GM23338 (cell line): Measurements from ENCODE around the gene MORN3. TPM values are rescaled to one million over a fixed set of nuclear protein-coding genes. Genes with fewer than 3 reads are reported as not detected.

Experiments used
- ATAC-seq: fragments of 200-7000 bp; cut with Tn5 transposase; 3 replicates; pipeline ENCODE4 v1.9.1; 2020
- DNase-seq: peaks from one replicate; pipeline ENCODE4 v3.0.0-alpha.2; 2015; ENCODE audit warnings: low spot score
- H2AFZ ChIP-seq: fragments of 200-600 bp; sonication (generic); 2 replicates; pipeline ENCODE4 v1.8.0; 2016; ENCODE audit warnings: antibody characterized with exemption, mild to moderate bottlenecking, moderate library complexity
- H3F3A ChIP-seq: fragments of 200-600 bp; sonication (generic); replicated peaks from 2 replicates; pipeline ENCODE4 v1.8.0; 2017; ENCODE audit warnings: antibody characterized with exemption, mixed run types, low read depth
- H3K27ac ChIP-seq: fragments of 200-600 bp; sonication (generic); 2 replicates; pipeline ENCODE4 v1.6.1; 2016; ENCODE audit warnings: low read depth
- H3K27me3 ChIP-seq: fragments of 200-600 bp; sonication (generic); 2 replicates; pipeline ENCODE4 v1.8.0; 2016; ENCODE audit warnings: mild to moderate bottlenecking, mixed run types, moderate library complexity; ENCODE audit not compliant: insufficient read depth
- H3K36me3 ChIP-seq: fragments of 200-600 bp; sonication (generic); 2 replicates; pipeline ENCODE4 v1.8.0; 2016; ENCODE audit warnings: mild to moderate bottlenecking; ENCODE audit not compliant: insufficient read depth
- H3K4me1 ChIP-seq: fragments of 200-600 bp; sonication (generic); 2 replicates; pipeline ENCODE4 v1.8.0; 2016; ENCODE audit warnings: mild to moderate bottlenecking, moderate library complexity; ENCODE audit not compliant: insufficient read depth
- H3K4me2 ChIP-seq: fragments of 200-600 bp; sonication (generic); 2 replicates; pipeline ENCODE4 v1.7.1; 2017; ENCODE audit warnings: mixed run types
- H3K4me3 ChIP-seq: fragments of 200-600 bp; sonication (generic); 2 replicates; pipeline ENCODE4 v1.6.1; 2016; ENCODE audit warnings: mixed run types
- H3K79me2 ChIP-seq: fragments of 200-600 bp; sonication (generic); replicated peaks from 2 replicates; pipeline ENCODE4 v1.8.0; 2017; ENCODE audit warnings: mild to moderate bottlenecking; ENCODE audit not compliant: insufficient read depth
- H3K9me2 ChIP-seq: fragments of 200-600 bp; sonication (generic); 2 replicates; pipeline ENCODE4 v1.8.0; 2017; ENCODE audit not compliant: insufficient read depth
- H4K20me1 ChIP-seq: fragments of 200-600 bp; sonication (generic); replicated peaks from 2 replicates; pipeline ENCODE4 v1.8.0; 2017; ENCODE audit warnings: mild to moderate bottlenecking; ENCODE audit not compliant: insufficient read depth
- H3K27ac Mint-ChIP-seq: 2 replicates; pipeline ENCODE4 v1.8.0; 2020; ENCODE audit warnings: inconsistent platforms, mild to moderate bottlenecking, moderate library complexity, mixed read lengths
- H3K27me3 Mint-ChIP-seq: 3 replicates; pipeline ENCODE4 v1.8.0; 2022; ENCODE audit warnings: low read depth, mild to moderate bottlenecking, moderate library complexity, mixed read lengths, inconsistent platforms; ENCODE audit not compliant: insufficient read depth, poor library complexity
- H3K36me3 Mint-ChIP-seq: 3 replicates; pipeline ENCODE4 v1.8.0; 2021; ENCODE audit warnings: low read depth, mild to moderate bottlenecking, inconsistent platforms, moderate library complexity, mixed read lengths
- H3K4me1 Mint-ChIP-seq: 3 replicates; pipeline ENCODE4 v1.8.0; 2020; ENCODE audit warnings: mild to moderate bottlenecking, inconsistent platforms, mixed read lengths
- H3K4me3 Mint-ChIP-seq: 3 replicates; pipeline ENCODE4 v1.8.0; 2021; ENCODE audit warnings: moderate library complexity, mild to moderate bottlenecking, inconsistent platforms, mixed read lengths
- H3K9me3 Mint-ChIP-seq: 3 replicates; pipeline ENCODE4 v1.8.0; 2020; ENCODE audit warnings: moderate library complexity, mild to moderate bottlenecking, inconsistent platforms, mixed read lengths
- CREB1 ChIP-seq: fragments of 250-450 bp; sonication (Bioruptor Pico); IDR thresholded peaks from 2 replicates; pipeline ENCODE4 v1.5.0; 2020; ENCODE audit warnings: low read depth, mild to moderate bottlenecking, moderate library complexity
- EZH2 ChIP-seq: fragments of 200-600 bp; sonication (generic); IDR thresholded peaks from one replicate; pipeline ENCODE4 v1.8.0; 2017; ENCODE audit warnings: antibody characterized with exemption, mild to moderate bottlenecking, low read depth; ENCODE audit not compliant: unreplicated experiment
- EZH2phosphoT487 ChIP-seq: fragments of 200-600 bp; sonication (generic); IDR thresholded peaks from one replicate; pipeline ENCODE4 v1.8.1; 2018; ENCODE audit warnings: antibody characterized with exemption; ENCODE audit not compliant: unreplicated experiment
- JUNB ChIP-seq: IDR thresholded peaks from one replicate; pipeline ENCODE4 v1.6.1; 2016; ENCODE audit warnings: antibody characterized with exemption; ENCODE audit not compliant: unreplicated experiment
- NANOG ChIP-seq: IDR thresholded peaks from 2 replicates; pipeline ENCODE4 v1.6.1; 2016; ENCODE audit warnings: antibody characterized with exemption, borderline replicate concordance
- POLR2AphosphoS5 ChIP-seq: IDR thresholded peaks from 2 replicates; pipeline ENCODE4 v1.6.1; 2016; ENCODE audit warnings: antibody characterized with exemption, low read depth
- STAT1 ChIP-seq: IDR thresholded peaks from one replicate; pipeline ENCODE4 v1.6.1; 2016; ENCODE audit warnings: antibody characterized with exemption; ENCODE audit not compliant: unreplicated experiment
- ZNF114 ChIP-seq: fragments of 250-450 bp; sonication (Bioruptor Pico); IDR thresholded peaks from 2 replicates; pipeline ENCODE4 v1.5.0; 2020; ENCODE audit warnings: mild to moderate bottlenecking, moderate library complexity
- ZNF331 ChIP-seq: fragments of 250-450 bp; sonication (Bioruptor Pico); IDR thresholded peaks from 2 replicates; pipeline ENCODE4 v1.5.0; 2020; ENCODE audit warnings: low read depth, mild to moderate bottlenecking, moderate library complexity
- polyA plus RNA-seq: library from polyadenylated mRNA; unstranded; fragments of >200 nt; fragmentation: Nextera tagmentation; extraction: Ambion mirVana; gene quantifications from 2 replicates; pipeline ENCODE4 v1.2.1, GENCODE V29; 2016
- total RNA-seq: library from RNA; depleted of rRNA; stranded (reverse); fragments of >200 nt; shearing (Covaris generic); gene quantifications from 2 replicates; pipeline ENCODE4 v1.2.3, GENCODE V29; 2014
- TF ChIP-seq, protein P1 (sequence below): fragments of 250-450 bp; sonication (Bioruptor Pico); IDR thresholded peaks from 2 replicates; pipeline ENCODE4 v1.5.0; 2020; ENCODE audit warnings: mild to moderate bottlenecking, moderate library complexity
- TF ChIP-seq, protein P2 (sequence below): IDR thresholded peaks from 2 replicates; pipeline ENCODE4 v1.6.1; 2016; ENCODE audit warnings: antibody characterized with exemption
- TF ChIP-seq, protein P3 (sequence below), 2 experiments: fragments of 200-600 bp in 1 of 2; sonication (generic) in 1 of 2; conservative IDR thresholded peaks; 2 replicates each; pipeline versions ENCODE4 v1.5.1 to v1.6.1; 2016 to 2017; ENCODE audit warnings: antibody characterized with exemption in 2 of 2, low read depth in 2 of 2, mild to moderate bottlenecking in 2 of 2, moderate library complexity in 1 of 2
- TF ChIP-seq, protein P4 (sequence below): IDR thresholded peaks from one replicate; pipeline ENCODE4 v1.6.1; 2018; ENCODE audit warnings: antibody characterized with exemption; ENCODE audit not compliant: unreplicated experiment

MORN3 gene
- total and polyA plus RNA-seq, 2 experiments from 2014 or later = 0.14 to 0.36 TPM

DNA sequence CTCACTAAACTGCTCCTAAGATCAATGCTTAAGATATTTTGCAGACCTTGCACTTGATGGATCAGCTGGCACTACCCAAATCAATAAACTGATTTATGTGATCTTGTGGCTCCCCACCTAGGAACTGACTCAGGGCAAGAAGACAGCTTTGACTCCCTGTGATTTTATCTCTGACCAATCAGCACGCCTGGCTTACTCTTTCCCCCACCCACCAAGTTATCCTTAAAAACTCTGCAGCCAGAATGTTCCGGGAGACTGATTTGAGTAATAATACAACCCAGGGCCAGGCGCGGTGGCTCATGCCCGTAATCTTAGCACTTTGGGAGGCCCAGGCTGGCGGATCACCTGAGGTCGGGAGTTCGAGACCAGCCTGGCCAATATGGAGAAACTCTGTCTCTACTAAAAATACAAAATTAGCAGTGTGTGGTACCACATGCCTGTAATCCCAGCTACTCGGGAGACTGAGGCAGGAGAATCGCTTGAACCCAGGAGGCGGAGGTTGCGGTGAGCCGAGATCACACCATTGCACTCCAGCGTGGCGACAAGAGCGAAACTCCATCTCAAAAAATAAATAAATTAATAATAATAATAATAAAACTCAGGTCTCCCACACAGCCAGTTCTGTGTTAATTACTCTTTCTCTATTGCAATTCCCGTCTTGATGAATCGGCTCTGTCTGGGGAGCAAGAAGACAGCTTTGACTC, 12.0 kb downstream of the MORN3 start:
- Mint-ChIP-seq H3K27ac (no peak overlapping the region), H3K9me3 (no peaks in the 10 kb centered on the region), H3K4me3 (no peak overlapping the region; the same call in 2 of the 3 replicates), H3K36me3 (no peaks in the 10 kb centered on the region), H3K4me1 (peaks cover 23% of the 10 kb centered on the region), H3K27me3 (peaks cover 16% of the 10 kb centered on the region)
- H3K27ac ChIP-seq = no peak overlapping the region
- ATAC-seq (no peak), DNase-seq (no peak)
- no peaks in the 10 kb centered on the region for H4K20me1 ChIP-seq
- TF ChIP-seq EZH2 (no peak), ZNF114 (no peak), EZH2phosphoT487 (no peak), ZNF331 (CRISPR knock-in tag) (no peak), STAT1 (no peak), NANOG (no peak), CREB1 (CRISPR knock-in tag) (no peak), JUNB (no peak), POLR2AphosphoS5 (no peak)
- TF ChIP-seq, protein P1, sequence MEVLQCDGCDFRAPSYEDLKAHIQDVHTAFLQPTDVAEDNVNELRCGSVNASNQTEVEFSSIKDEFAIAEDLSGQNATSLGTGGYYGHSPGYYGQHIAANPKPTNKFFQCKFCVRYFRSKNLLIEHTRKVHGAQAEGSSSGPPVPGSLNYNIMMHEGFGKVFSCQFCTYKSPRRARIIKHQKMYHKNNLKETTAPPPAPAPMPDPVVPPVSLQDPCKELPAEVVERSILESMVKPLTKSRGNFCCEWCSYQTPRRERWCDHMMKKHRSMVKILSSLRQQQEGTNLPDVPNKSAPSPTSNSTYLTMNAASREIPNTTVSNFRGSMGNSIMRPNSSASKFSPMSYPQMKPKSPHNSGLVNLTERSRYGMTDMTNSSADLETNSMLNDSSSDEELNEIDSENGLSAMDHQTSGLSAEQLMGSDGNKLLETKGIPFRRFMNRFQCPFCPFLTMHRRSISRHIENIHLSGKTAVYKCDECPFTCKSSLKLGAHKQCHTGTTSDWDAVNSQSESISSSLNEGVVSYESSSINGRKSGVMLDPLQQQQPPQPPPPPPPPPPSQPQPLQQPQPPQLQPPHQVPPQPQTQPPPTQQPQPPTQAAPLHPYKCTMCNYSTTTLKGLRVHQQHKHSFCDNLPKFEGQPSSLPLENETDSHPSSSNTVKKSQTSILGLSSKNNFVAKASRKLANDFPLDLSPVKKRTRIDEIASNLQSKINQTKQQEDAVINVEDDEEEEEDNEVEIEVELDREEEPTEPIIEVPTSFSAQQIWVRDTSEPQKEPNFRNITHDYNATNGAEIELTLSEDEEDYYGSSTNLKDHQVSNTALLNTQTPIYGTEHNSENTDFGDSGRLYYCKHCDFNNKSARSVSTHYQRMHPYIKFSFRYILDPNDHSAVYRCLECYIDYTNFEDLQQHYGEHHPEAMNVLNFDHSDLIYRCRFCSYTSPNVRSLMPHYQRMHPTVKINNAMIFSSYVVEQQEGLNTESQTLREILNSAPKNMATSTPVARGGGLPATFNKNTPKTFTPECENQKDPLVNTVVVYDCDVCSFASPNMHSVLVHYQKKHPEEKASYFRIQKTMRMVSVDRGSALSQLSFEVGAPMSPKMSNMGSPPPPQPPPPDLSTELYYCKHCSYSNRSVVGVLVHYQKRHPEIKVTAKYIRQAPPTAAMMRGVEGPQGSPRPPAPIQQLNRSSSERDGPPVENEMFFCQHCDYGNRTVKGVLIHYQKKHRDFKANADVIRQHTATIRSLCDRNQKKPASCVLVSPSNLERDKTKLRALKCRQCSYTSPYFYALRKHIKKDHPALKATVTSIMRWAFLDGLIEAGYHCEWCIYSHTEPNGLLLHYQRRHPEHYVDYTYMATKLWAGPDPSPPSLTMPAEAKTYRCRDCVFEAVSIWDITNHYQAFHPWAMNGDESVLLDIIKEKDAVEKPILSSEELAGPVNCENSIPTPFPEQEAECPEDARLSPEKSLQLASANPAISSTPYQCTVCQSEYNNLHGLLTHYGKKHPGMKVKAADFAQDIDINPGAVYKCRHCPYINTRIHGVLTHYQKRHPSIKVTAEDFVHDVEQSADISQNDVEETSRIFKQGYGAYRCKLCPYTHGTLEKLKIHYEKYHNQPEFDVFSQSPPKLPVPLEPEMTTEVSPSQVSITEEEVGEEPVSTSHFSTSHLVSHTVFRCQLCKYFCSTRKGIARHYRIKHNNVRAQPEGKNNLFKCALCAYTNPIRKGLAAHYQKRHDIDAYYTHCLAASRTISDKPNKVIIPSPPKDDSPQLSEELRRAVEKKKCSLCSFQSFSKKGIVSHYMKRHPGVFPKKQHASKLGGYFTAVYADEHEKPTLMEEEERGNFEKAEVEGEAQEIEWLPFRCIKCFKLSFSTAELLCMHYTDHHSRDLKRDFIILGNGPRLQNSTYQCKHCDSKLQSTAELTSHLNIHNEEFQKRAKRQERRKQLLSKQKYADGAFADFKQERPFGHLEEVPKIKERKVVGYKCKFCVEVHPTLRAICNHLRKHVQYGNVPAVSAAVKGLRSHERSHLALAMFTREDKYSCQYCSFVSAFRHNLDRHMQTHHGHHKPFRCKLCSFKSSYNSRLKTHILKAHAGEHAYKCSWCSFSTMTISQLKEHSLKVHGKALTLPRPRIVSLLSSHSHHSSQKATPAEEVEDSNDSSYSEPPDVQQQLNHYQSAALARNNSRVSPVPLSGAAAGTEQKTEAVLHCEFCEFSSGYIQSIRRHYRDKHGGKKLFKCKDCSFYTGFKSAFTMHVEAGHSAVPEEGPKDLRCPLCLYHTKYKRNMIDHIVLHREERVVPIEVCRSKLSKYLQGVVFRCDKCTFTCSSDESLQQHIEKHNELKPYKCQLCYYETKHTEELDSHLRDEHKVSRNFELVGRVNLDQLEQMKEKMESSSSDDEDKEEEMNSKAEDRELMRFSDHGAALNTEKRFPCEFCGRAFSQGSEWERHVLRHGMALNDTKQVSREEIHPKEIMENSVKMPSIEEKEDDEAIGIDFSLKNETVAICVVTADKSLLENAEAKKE (CRISPR knock-in tag) = no peak
- TF ChIP-seq, protein P2, sequence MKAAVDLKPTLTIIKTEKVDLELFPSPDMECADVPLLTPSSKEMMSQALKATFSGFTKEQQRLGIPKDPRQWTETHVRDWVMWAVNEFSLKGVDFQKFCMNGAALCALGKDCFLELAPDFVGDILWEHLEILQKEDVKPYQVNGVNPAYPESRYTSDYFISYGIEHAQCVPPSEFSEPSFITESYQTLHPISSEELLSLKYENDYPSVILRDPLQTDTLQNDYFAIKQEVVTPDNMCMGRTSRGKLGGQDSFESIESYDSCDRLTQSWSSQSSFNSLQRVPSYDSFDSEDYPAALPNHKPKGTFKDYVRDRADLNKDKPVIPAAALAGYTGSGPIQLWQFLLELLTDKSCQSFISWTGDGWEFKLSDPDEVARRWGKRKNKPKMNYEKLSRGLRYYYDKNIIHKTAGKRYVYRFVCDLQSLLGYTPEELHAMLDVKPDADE = no peak
- TF ChIP-seq, protein P3, sequence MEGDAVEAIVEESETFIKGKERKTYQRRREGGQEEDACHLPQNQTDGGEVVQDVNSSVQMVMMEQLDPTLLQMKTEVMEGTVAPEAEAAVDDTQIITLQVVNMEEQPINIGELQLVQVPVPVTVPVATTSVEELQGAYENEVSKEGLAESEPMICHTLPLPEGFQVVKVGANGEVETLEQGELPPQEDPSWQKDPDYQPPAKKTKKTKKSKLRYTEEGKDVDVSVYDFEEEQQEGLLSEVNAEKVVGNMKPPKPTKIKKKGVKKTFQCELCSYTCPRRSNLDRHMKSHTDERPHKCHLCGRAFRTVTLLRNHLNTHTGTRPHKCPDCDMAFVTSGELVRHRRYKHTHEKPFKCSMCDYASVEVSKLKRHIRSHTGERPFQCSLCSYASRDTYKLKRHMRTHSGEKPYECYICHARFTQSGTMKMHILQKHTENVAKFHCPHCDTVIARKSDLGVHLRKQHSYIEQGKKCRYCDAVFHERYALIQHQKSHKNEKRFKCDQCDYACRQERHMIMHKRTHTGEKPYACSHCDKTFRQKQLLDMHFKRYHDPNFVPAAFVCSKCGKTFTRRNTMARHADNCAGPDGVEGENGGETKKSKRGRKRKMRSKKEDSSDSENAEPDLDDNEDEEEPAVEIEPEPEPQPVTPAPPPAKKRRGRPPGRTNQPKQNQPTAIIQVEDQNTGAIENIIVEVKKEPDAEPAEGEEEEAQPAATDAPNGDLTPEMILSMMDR (conservative IDR thresholded peaks at IDR 0.05; ENCODE audit: low read depth in 2 of 2) = no peak
- TF ChIP-seq, protein P4, sequence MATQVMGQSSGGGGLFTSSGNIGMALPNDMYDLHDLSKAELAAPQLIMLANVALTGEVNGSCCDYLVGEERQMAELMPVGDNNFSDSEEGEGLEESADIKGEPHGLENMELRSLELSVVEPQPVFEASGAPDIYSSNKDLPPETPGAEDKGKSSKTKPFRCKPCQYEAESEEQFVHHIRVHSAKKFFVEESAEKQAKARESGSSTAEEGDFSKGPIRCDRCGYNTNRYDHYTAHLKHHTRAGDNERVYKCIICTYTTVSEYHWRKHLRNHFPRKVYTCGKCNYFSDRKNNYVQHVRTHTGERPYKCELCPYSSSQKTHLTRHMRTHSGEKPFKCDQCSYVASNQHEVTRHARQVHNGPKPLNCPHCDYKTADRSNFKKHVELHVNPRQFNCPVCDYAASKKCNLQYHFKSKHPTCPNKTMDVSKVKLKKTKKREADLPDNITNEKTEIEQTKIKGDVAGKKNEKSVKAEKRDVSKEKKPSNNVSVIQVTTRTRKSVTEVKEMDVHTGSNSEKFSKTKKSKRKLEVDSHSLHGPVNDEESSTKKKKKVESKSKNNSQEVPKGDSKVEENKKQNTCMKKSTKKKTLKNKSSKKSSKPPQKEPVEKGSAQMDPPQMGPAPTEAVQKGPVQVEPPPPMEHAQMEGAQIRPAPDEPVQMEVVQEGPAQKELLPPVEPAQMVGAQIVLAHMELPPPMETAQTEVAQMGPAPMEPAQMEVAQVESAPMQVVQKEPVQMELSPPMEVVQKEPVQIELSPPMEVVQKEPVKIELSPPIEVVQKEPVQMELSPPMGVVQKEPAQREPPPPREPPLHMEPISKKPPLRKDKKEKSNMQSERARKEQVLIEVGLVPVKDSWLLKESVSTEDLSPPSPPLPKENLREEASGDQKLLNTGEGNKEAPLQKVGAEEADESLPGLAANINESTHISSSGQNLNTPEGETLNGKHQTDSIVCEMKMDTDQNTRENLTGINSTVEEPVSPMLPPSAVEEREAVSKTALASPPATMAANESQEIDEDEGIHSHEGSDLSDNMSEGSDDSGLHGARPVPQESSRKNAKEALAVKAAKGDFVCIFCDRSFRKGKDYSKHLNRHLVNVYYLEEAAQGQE = no peak
- no peak overlapping the region for H2AFZ ChIP-seq
- H3K9me2 ChIP-seq = no peaks in the 10 kb centered on the region
- peaks cover 8% of the 10 kb centered on the region for H3F3A ChIP-seq
- H3K4me2 ChIP-seq = no peak overlapping the region
- H3K79me2 ChIP-seq = no peaks in the 10 kb centered on the region
- H3K4me1 ChIP-seq = peaks cover 15% of the 10 kb centered on the region
- H3K36me3 ChIP-seq = no peaks in the 10 kb centered on the region
- H3K27me3 ChIP-seq = no peaks in the 10 kb centered on the region
- H3K4me3 ChIP-seq = no peak overlapping the region
